Measurements from ENCODE around the gene SLC25A48.

Gene SLC25A48

DNA sequence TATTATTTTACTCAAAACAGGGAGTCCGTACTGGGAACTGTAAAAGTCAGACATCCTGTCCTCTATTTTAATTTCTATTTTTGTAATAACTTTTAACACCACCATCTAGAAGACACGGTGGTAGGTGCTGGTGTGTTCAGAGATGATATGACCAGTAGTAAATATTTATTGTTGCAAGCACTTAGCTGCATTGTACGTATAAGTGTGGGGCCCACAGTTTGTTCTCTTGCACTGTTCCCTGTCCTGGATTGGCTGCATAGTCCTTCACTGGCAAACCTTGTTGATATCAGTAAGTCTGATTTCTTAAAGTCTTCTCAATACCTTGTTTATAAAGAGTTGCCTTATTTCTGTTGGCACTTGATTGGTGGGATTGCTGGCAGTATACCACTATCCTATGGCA, 85.7 kb downstream of the SLC25A48 start:
- FAIRE-seq (no peak), DNase-seq (ENCODE audit: insufficient read length, low spot score) (no peak)
- TF ChIP-seq POU2F2 (IDR thresholded peaks at IDR 0.05; ENCODE audit: low read depth, low read length) (no peak), POLR2AphosphoS5 (IDR thresholded peaks at IDR 0.05; ENCODE audit: low read depth, low read length) (no peak), POLR2A (IDR thresholded peaks at IDR 0.05; ENCODE audit: low read depth, low read length) (no peak), TAF1 (IDR thresholded peaks at IDR 0.05; ENCODE audit: low read depth, low read length) (no peak), PAX5 (IDR thresholded peaks at IDR 0.05; ENCODE audit: insufficient read depth, low read length, severe bottlenecking) (no peak), SPI1 (IDR thresholded peaks at IDR 0.05; ENCODE audit: low read depth, low read length) (no peak)

DNA sequence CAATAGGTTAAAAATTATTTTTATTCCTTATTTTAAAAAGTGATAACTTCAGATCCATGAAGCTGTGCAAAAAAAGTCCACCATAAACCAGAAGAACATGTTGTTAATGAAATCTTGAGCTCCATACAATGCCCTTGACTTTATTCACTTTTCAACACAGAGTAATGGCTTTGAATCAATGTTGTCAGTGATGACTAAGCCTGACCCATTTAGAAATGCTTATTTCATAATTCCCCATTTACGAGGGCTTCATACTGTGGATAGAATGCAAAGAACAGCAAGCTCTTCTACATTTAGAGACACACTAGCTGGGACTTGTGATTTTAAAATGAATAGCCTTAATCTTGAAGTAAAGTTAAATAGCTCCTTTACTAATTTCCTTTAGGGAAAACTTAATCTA, 86.9 kb downstream of the SLC25A48 start:
- FAIRE-seq: no peak
- DNase-seq (ENCODE audit: insufficient read length, low spot score): no peak
- TF ChIP-seq PAX5 (IDR thresholded peaks at IDR 0.05; ENCODE audit: insufficient read depth, low read length, severe bottlenecking): no peak
- no peak for TF ChIP-seq POLR2A (IDR thresholded peaks at IDR 0.05; ENCODE audit: low read depth, low read length)
- no peak for TF ChIP-seq SPI1 (IDR thresholded peaks at IDR 0.05; ENCODE audit: low read depth, low read length)
- TF ChIP-seq POU2F2 (IDR thresholded peaks at IDR 0.05; ENCODE audit: low read depth, low read length): no peak
- no peak for TF ChIP-seq TAF1 (IDR thresholded peaks at IDR 0.05; ENCODE audit: low read depth, low read length)
- TF ChIP-seq POLR2AphosphoS5 (IDR thresholded peaks at IDR 0.05; ENCODE audit: low read depth, low read length): no peak

GRCh38 chr5:135930029-135930948, 95.8 kb downstream of the SLC25A48 start:
- TF ChIP-seq TAF1 (IDR thresholded peaks at IDR 0.05; ENCODE audit: low read depth, low read length): no peak
- no peak for TF ChIP-seq POU2F2 (IDR thresholded peaks at IDR 0.05; ENCODE audit: low read depth, low read length)
- TF ChIP-seq SPI1 (IDR thresholded peaks at IDR 0.05; ENCODE audit: low read depth, low read length): no peak
- TF ChIP-seq POLR2AphosphoS5 (IDR thresholded peaks at IDR 0.05; ENCODE audit: low read depth, low read length): no peak
- TF ChIP-seq POLR2A (IDR thresholded peaks at IDR 0.05; ENCODE audit: low read depth, low read length): no peak
- TF ChIP-seq PAX5 (IDR thresholded peaks at IDR 0.05; ENCODE audit: insufficient read depth, low read length, severe bottlenecking): no peak
- DNase-seq (ENCODE audit: insufficient read length, low spot score) (no peak), FAIRE-seq (no peak)

GRCh38 chr5:135930949-135931295, 96.5 kb downstream of the SLC25A48 start:
- TF ChIP-seq SPI1 (IDR thresholded peaks at IDR 0.05; ENCODE audit: low read depth, low read length) (no peak), POU2F2 (IDR thresholded peaks at IDR 0.05; ENCODE audit: low read depth, low read length) (no peak), TAF1 (IDR thresholded peaks at IDR 0.05; ENCODE audit: low read depth, low read length) (no peak)
- FAIRE-seq: no peak
- no peak for DNase-seq (ENCODE audit: insufficient read length, low spot score)

GRCh38 chr5:135934939-135935338, 100.5 kb downstream of the SLC25A48 start:
- DNase-seq (ENCODE audit: insufficient read length, low spot score) (no peak), FAIRE-seq (no peak)
- TF ChIP-seq SPI1 (IDR thresholded peaks at IDR 0.05; ENCODE audit: low read depth, low read length) (no peak), TAF1 (IDR thresholded peaks at IDR 0.05; ENCODE audit: low read depth, low read length) (no peak), POU2F2 (IDR thresholded peaks at IDR 0.05; ENCODE audit: low read depth, low read length) (no peak), POLR2AphosphoS5 (IDR thresholded peaks at IDR 0.05; ENCODE audit: low read depth, low read length) (no peak), PAX5 (IDR thresholded peaks at IDR 0.05; ENCODE audit: insufficient read depth, low read length, severe bottlenecking) (no peak)

DNA sequence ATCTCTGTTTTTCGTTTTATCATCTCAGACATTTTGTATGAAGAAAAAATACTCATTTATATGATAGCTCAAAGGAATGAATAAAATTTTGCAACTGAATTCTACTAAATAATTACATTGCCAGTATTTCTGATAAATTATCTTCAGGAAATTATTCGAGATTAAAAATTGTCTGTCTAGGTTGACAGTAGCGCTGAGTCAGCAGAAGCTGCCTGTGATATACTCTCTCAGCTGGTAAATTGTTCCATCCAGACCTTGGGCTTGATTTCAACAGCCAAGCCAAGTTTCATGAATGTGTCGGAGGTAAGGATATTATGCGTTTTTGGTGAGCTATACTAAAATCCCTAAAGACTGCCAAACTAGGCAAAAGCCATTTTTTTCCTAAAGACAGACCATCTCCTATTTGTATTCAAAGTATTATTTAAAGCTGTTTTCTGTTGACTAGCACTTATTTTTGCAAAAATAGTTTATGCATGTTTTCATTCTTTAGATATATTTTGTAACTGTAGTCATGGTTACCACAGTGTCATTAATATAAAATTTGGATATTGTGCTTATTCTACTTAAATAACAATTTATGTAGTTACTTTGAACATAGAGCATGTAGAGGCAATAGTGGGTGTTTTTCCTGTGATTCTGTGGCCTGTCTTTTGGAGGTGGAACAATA, 102.9 kb downstream of the SLC25A48 start:
- DNase-seq (ENCODE audit: insufficient read length, low spot score) (no peak), FAIRE-seq (no peak)
- TF ChIP-seq POLR2A (IDR thresholded peaks at IDR 0.05; ENCODE audit: low read depth, low read length): no peak
- TF ChIP-seq TAF1 (IDR thresholded peaks at IDR 0.05; ENCODE audit: low read depth, low read length): no peak
- no peak for TF ChIP-seq PAX5 (IDR thresholded peaks at IDR 0.05; ENCODE audit: insufficient read depth, low read length, severe bottlenecking)
- TF ChIP-seq SPI1 (IDR thresholded peaks at IDR 0.05; ENCODE audit: low read depth, low read length): no peak
- TF ChIP-seq POU2F2 (IDR thresholded peaks at IDR 0.05; ENCODE audit: low read depth, low read length): no peak
- TF ChIP-seq POLR2AphosphoS5 (IDR thresholded peaks at IDR 0.05; ENCODE audit: low read depth, low read length): no peak

Measured in GM12891 (cell line).